A673 (cell line): ENCODE data around the gene RAB3C. TPM values are rescaled to one million over a fixed set of nuclear protein-coding genes. Genes with fewer than 3 reads are reported as not detected.

ENCODE experiments used
- BruUV-seq: library from RNA; stranded (reverse); fragments of 400-500 nt; replicated peaks from 2 replicates; lab custom pipeline; 2021; lab: Mats Ljungman, UMichigan
- CTCF ChIA-PET: fragments of 300-600 bp; sonication (Branson Sonifier 250); formaldehyde crosslinking; loops from one replicate; lab custom pipeline; 2022; ENCODE audit warnings: antibody characterized with exemption; lab: Charles Lee
- POLR2A ChIA-PET: fragments of 300-600 bp; sonication (Branson Sonifier 250); formaldehyde crosslinking; loops from one replicate; lab custom pipeline; 2022; ENCODE audit warnings: antibody characterized with exemption; ENCODE audit not compliant: low non-redundant PET; lab: Charles Lee
- DNase-seq: peaks from one replicate; pipeline ENCODE4 v3.0.0-alpha.2; 2015; ENCODE audit warnings: low spot score
- H3K27ac ChIP-seq: fragments of 200-600 bp; sonication (generic); 2 replicates; pipeline ENCODE4 v1.5.1; 2016; ENCODE audit warnings: mixed run types, low read depth, mild to moderate bottlenecking, mixed read lengths, antibody characterized with exemption, low read length; ENCODE audit not compliant: poor library complexity, severe bottlenecking
- H3K27me3 ChIP-seq: fragments of 200-600 bp; sonication (generic); replicated peaks from 2 replicates; pipeline ENCODE4 v1.6.1; 2017; ENCODE audit warnings: mixed run types, low read depth, mild to moderate bottlenecking, mixed read lengths, antibody characterized with exemption, low read length; ENCODE audit not compliant: insufficient read depth, poor library complexity
- H3K36me3 ChIP-seq: fragments of 200-600 bp; sonication (generic); 2 replicates; pipeline ENCODE4 v1.6.1; 2016; ENCODE audit warnings: mixed run types, mild to moderate bottlenecking, mixed read lengths, antibody characterized with exemption, low read length; ENCODE audit not compliant: insufficient read depth, poor library complexity, severe bottlenecking
- H3K4me1 ChIP-seq: fragments of 200-600 bp; sonication (generic); 2 replicates; pipeline ENCODE4 v1.6.1; 2017; ENCODE audit warnings: mixed run types, mild to moderate bottlenecking, mixed read lengths, antibody characterized with exemption, low read length; ENCODE audit not compliant: insufficient read depth, poor library complexity, severe bottlenecking
- H3K4me3 ChIP-seq: fragments of 200-600 bp; sonication (generic); 2 replicates; pipeline ENCODE4 v1.5.1; 2016; ENCODE audit warnings: low read depth, mixed run types, mild to moderate bottlenecking, mixed read lengths, low read length; ENCODE audit not compliant: poor library complexity, severe bottlenecking
- H3K9me3 ChIP-seq: fragments of 200-600 bp; sonication (generic); 2 replicates; pipeline ENCODE4 v1.6.1; 2016; ENCODE audit warnings: mixed run types, low read depth, mild to moderate bottlenecking, mixed read lengths, antibody characterized with exemption, low read length; ENCODE audit not compliant: poor library complexity, severe bottlenecking
- EZH2 ChIP-seq: fragments of 200-600 bp; sonication (generic); IDR thresholded peaks from 2 replicates; pipeline ENCODE4 v1.6.1; 2017; ENCODE audit warnings: borderline replicate concordance, low read depth, mild to moderate bottlenecking, mixed read lengths, antibody characterized with exemption, low read length; ENCODE audit not compliant: poor library complexity, severe bottlenecking
- intact Hi-C: fragments of 100-400 bp; cut with micrococcal nuclease; formaldehyde crosslinking; loops from one replicate; pipeline ENCODE4 v1.10.0; 2022; ENCODE audit not compliant: unreplicated experiment
- total RNA-seq: library from RNA; stranded (reverse); gene quantifications from 2 replicates; pipeline ENCODE4 v1.2.3, GENCODE V29; 2021
- TF ChIP-seq, protein P1 (sequence below): fragments of 300-800, 200-600 bp; sonication (generic); conservative IDR thresholded peaks from 2 replicates; pipeline ENCODE4 v1.5.1; 2017; ENCODE audit warnings: low read depth, mild to moderate bottlenecking, antibody characterized with exemption, low read length, moderate library complexity, mixed read lengths

RAB3C gene
- total RNA-seq, 1 experiment from 2014 or later = 0.64 TPM

- no TSS peak for BruUV-seq
- Histone ChIP-seq H3K36me3 (no peaks in the 10 kb centered on the region), H3K4me3 (no peak overlapping the region), H3K27ac (no peak overlapping the region), H3K27me3 (peaks cover 2% of the 10 kb centered on the region), H3K9me3 (no peaks in the 10 kb centered on the region), H3K4me1 (no peaks in the 10 kb centered on the region)
- ChIA-PET CTCF (no interaction called here), POLR2A (no interaction called here)
- no peak for TF ChIP-seq EZH2
- no peak for DNase-seq
- intact Hi-C loops = no loop called here
Observed at GRCh38 chr5:58771796-58772195, 188.9 kb downstream of the RAB3C start.

GRCh38 chr5:58773744-58774441 lies 191.0 kb downstream of the RAB3C start:
- TF ChIP-seq, protein P1, sequence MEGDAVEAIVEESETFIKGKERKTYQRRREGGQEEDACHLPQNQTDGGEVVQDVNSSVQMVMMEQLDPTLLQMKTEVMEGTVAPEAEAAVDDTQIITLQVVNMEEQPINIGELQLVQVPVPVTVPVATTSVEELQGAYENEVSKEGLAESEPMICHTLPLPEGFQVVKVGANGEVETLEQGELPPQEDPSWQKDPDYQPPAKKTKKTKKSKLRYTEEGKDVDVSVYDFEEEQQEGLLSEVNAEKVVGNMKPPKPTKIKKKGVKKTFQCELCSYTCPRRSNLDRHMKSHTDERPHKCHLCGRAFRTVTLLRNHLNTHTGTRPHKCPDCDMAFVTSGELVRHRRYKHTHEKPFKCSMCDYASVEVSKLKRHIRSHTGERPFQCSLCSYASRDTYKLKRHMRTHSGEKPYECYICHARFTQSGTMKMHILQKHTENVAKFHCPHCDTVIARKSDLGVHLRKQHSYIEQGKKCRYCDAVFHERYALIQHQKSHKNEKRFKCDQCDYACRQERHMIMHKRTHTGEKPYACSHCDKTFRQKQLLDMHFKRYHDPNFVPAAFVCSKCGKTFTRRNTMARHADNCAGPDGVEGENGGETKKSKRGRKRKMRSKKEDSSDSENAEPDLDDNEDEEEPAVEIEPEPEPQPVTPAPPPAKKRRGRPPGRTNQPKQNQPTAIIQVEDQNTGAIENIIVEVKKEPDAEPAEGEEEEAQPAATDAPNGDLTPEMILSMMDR = no peak
- no peak for TF ChIP-seq EZH2
- no peak overlapping the region for H3K4me3 ChIP-seq
- POLR2A ChIA-PET = no interaction called here
- no peak overlapping the region for H3K27ac ChIP-seq
- no peak for DNase-seq
- intact Hi-C loops = no loop called here
- CTCF ChIA-PET = no interaction called here
- no peaks in the 10 kb centered on the region for H3K9me3 ChIP-seq
- no TSS peak for BruUV-seq
- peaks cover 2% of the 10 kb centered on the region for H3K27me3 ChIP-seq
- no peaks in the 10 kb centered on the region for H3K4me1 ChIP-seq
- no peaks in the 10 kb centered on the region for H3K36me3 ChIP-seq

- no peak overlapping the region for H3K4me3 ChIP-seq
- H3K27me3 ChIP-seq = peaks cover 2% of the 10 kb centered on the region
- no peak for DNase-seq
- no peak overlapping the region for H3K27ac ChIP-seq
- intact Hi-C loops = no loop called here
- POLR2A ChIA-PET = no interaction called here
- no peaks in the 10 kb centered on the region for H3K4me1 ChIP-seq
- TF ChIP-seq, protein P1 = no peak
- TF ChIP-seq EZH2 = no peak
- H3K9me3 ChIP-seq = no peaks in the 10 kb centered on the region
- BruUV-seq = no TSS peak
- no peaks in the 10 kb centered on the region for H3K36me3 ChIP-seq
- CTCF ChIA-PET = no interaction called here
Observed at GRCh38 chr5:58774937-58775336, 192.1 kb downstream of the RAB3C start.

GRCh38 chr5:58775701-58776262 lies 192.9 kb downstream of the RAB3C start:
- Histone ChIP-seq H3K4me1 (no peaks in the 10 kb centered on the region), H3K27me3 (peaks cover 2% of the 10 kb centered on the region), H3K36me3 (no peaks in the 10 kb centered on the region), H3K9me3 (no peaks in the 10 kb centered on the region), H3K4me3 (no peak overlapping the region), H3K27ac (no peak overlapping the region)
- intact Hi-C loops = no loop called here
- CTCF ChIA-PET = no interaction called here
- POLR2A ChIA-PET = no interaction called here
- DNase-seq = no peak
- TF ChIP-seq, protein P1 = no peak
- no peak for TF ChIP-seq EZH2
- no TSS peak for BruUV-seq
